Omental fat pad (tissue), 4 donors: ENCODE measurements around the gene PRRC1. TPM values are rescaled to one million over a fixed set of nuclear protein-coding genes. Genes with fewer than 3 reads are reported as not detected.

ENCODE experiments used
- ATAC-seq: fragments of 150-250 bp; one replicate; pipeline ENCODE4 v1.9.1; 2016; ENCODE audit warnings: mild to moderate bottlenecking, moderate library complexity; ENCODE audit not compliant: low FRiP score
- DNase-seq: peaks from one replicate; pipeline ENCODE4 v3.0.0-alpha.2; 2019; ENCODE audit warnings: low spot score
- CTCF ChIP-seq, 3 donors: fragments of 450-650 bp; IDR thresholded peaks; one replicate each; pipeline ENCODE4 v1.5.1; 2016 to 2017; ENCODE audit warnings: antibody characterized with exemption in 3 of 3, mild to moderate bottlenecking in 3 of 3, moderate library complexity in 2 of 3
- total RNA-seq, 4 donors: library from RNA; depleted of rRNA; stranded (reverse); fragments of >200 nt; gene quantifications; one replicate each; pipeline ENCODE4 v1.1.0, GENCODE V29; 2016

Gene PRRC1
- total RNA-seq, 4 donors from 2014 or later, result 31.2 to 41.8 (median 34.1) TPM

GRCh38 chr5:127581450-127581849 is 64.0 kb downstream of the PRRC1 start:
- DNase-seq (no peak), ATAC-seq (no peak)
- no peak for TF ChIP-seq CTCF (IDR thresholded peaks at IDR 0.05)

- TF ChIP-seq CTCF (IDR thresholded peaks at IDR 0.05), result no peak
- DNase-seq (no peak), ATAC-seq (no peak)
Measured at GRCh38 chr5:127582773-127583370, 65.4 kb downstream of the PRRC1 start.

GRCh38 chr5:127583866-127584265 is 66.4 kb downstream of the PRRC1 start:
- ATAC-seq (no peak), DNase-seq (no peak)

GRCh38 chr5:127585661-127586060 is 68.2 kb downstream of the PRRC1 start:
- no peak for TF ChIP-seq CTCF (IDR thresholded peaks at IDR 0.05)
- no peak for DNase-seq
- no peak for ATAC-seq

More at GRCh38 chr5:127583866-127584265, 66.4 kb downstream of the PRRC1 start:
- no peak for TF ChIP-seq CTCF (IDR thresholded peaks at IDR 0.05)

- ATAC-seq, result no peak
- TF ChIP-seq CTCF (IDR thresholded peaks at IDR 0.05), result no peak
- no peak for DNase-seq
Measured at GRCh38 chr5:127586066-127586770, 68.8 kb downstream of the PRRC1 start.

- no peak for DNase-seq
- ATAC-seq, result no peak
- no peak for TF ChIP-seq CTCF (IDR thresholded peaks at IDR 0.05)
Measured at GRCh38 chr5:127586811-127587210, 69.4 kb downstream of the PRRC1 start.
